Activated B cell treated with CpG ODN at 0.5 μM for 24 hours (primary cell): ENCODE data around the gene GNB1. TPM values are rescaled to one million over a fixed set of nuclear protein-coding genes. Genes with fewer than 3 reads are reported as not detected.
A peak's percentile ranks its signal among the peaks of the same experiment; 100 is the strongest.

Source experiments
- ATAC-seq: fragments of 200-7000 bp; cut with Tn5 transposase; one replicate; pipeline ENCODE4 v1.10.0; 2021; ENCODE audit warnings: low read depth, mild to moderate bottlenecking, moderate library complexity
- CTCF ChIA-PET: fragments of 350-600 bp; sonication (Branson Sonifier 250); formaldehyde crosslinking; loops from one replicate; lab custom pipeline; 2021; ENCODE audit warnings: antibody characterized with exemption; lab: Charles Lee
- POLR2A ChIA-PET: fragments of 350-600 bp; sonication (Branson Sonifier 250); formaldehyde crosslinking; loops from one replicate; lab custom pipeline; 2021; ENCODE audit warnings: antibody characterized with exemption; lab: Charles Lee
- DNase-seq: peaks from one replicate; pipeline ENCODE4 v3.0.0; 2022
- H3K27ac Mint-ChIP-seq: one replicate; pipeline ENCODE4 v1.8.0; 2020; ENCODE audit warnings: mixed read lengths
- H3K27me3 Mint-ChIP-seq: one replicate; pipeline ENCODE4 v1.8.0; 2021; ENCODE audit warnings: mixed read lengths
- H3K36me3 Mint-ChIP-seq: one replicate; pipeline ENCODE4 v1.8.0; 2021; ENCODE audit warnings: low read depth, mixed read lengths
- H3K4me1 Mint-ChIP-seq: one replicate; pipeline ENCODE4 v1.8.0; 2021; ENCODE audit warnings: mixed read lengths
- H3K4me3 Mint-ChIP-seq: one replicate; pipeline ENCODE4 v1.8.0; 2020; ENCODE audit warnings: mild to moderate bottlenecking, mixed read lengths
- H3K9me3 Mint-ChIP-seq: one replicate; pipeline ENCODE4 v1.8.0; 2020; ENCODE audit warnings: mixed read lengths
- CTCF ChIP-seq: fragments of 200-600 bp; IDR thresholded peaks from one replicate; pipeline ENCODE4 v1.8.0; 2022; ENCODE audit warnings: antibody characterized with exemption, mild to moderate bottlenecking
- intact Hi-C: fragments of 100-400 bp; cut with micrococcal nuclease; formaldehyde crosslinking; loops from one replicate; pipeline ENCODE4 v1.15.1; 2024
- total RNA-seq: library from RNA; stranded (reverse); gene quantifications from 2 replicates; pipeline ENCODE4 v1.2.3, GENCODE V29; 2022

GNB1 gene
- total RNA-seq, 1 donor from 2014 or later, result 302 TPM

DNA sequence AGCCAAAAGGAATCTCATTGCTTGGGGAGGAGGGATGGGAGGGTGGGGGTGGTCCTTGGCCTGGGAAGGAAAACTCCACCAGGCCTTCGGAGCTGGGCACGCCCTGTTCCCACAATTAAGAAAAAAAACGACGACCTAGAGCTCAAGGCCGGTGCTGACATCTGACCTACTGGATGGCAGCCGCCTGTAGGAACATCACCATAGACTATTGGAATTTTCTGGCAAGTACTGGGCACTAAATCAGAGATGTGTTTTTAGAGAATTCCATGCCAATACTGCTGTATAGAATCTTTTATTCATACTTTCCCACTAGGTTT is 113.3 kb downstream of the GNB1 start:
- Mint-ChIP-seq H3K4me3 (peak overlapping the region; percentile 85), H3K27me3 (no peaks in the 10 kb centered on the region), H3K9me3 (no peaks in the 10 kb centered on the region), H3K36me3 (peaks cover 12% of the 10 kb centered on the region), H3K4me1 (peaks cover 71% of the 10 kb centered on the region), H3K27ac (peak overlapping the region; percentile 86)
- POLR2A ChIA-PET, result interaction anchor here (0.6 to 1.3 kb wide), 7 partner anchors 18 to 379 kb away, joined by 3 to 13 read pairs (median 4); partner anchors contain the start of genes ATAD3A and CCNL2
- CTCF ChIA-PET, result interaction anchor here (0.8 to 1.5 kb wide), 2 partner anchors 99 to 131 kb away, joined by 4 read pairs; no protein-coding TSS in a partner anchor
- no peak for TF ChIP-seq CTCF
- no peak for ATAC-seq
- no peak for DNase-seq
- intact Hi-C loops, result loop anchor here (5.0 to 10.0 kb wide), 4 partner anchors 55 to 807 kb away; partner anchors contain the start of genes ATAD3A and PRXL2B

- POLR2A ChIA-PET, result interaction anchor here (0.5 to 1.4 kb wide), 11 partner anchors 11 to 809 kb away, joined by 3 to 13 read pairs (median 5); partner anchors contain the start of genes ATAD3A and CCNL2
- DNase-seq, result no peak
- Mint-ChIP-seq H3K27ac (peak overlapping the region; percentile 86), H3K9me3 (no peaks in the 10 kb centered on the region), H3K27me3 (no peaks in the 10 kb centered on the region), H3K4me1 (peaks cover 66% of the 10 kb centered on the region), H3K4me3 (peak overlapping the region; percentile 85), H3K36me3 (peaks cover 16% of the 10 kb centered on the region)
- ATAC-seq, result no peak
- intact Hi-C loops, result loop anchor here (5.0 to 10.0 kb wide), 4 partner anchors 55 to 808 kb away; partner anchors contain the start of genes ATAD3A and PRXL2B
- CTCF ChIA-PET, result interaction anchor here (0.8 to 1.6 kb wide), 4 partner anchors 12 to 132 kb away, joined by 4 to 5 read pairs (median 4); no protein-coding TSS in a partner anchor
- TF ChIP-seq CTCF, result no peak
Measured at GRCh38 chr1:1776672-1777582, 114.0 kb downstream of the GNB1 start.

DNA sequence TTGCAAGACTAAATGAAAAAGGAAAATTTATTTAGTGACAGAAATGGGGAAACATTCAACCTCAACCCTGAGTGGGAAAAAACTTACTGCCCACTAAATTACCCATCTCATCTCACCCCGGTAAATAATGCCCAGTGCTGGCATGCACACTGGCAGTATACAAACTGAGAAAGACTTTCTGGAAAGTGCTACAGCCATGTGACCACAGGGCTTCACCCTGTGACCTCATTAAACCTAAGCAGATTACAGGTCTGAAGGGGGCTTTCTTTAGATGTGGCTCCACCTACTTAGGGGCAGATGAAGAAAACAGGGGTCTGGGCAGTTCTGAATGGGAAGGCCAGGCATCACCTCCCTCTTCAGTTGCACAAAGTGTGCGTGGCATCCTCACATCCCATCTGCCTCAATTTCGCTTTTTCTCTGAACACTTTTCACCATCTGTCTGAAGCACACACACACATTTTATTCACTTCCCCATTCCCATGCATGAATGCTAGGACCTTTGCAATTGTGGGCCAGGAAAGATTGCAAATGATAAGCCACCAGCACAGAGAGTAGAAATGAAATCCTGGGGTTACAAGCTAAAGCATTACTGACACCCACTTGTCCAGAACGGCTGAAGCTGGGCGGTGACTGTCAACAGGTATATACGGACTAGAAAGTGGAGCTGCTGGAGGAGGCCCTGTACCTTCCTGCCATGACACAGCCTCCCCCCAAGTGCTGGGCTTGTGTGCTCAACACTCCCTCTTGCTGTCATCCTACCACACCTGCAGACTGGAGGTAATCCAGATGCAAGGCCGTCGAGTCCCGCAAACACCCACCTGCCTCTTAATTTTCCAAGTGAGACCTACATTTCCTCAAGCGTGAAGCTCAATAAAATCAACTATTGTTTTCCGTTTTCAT is 115.3 kb downstream of the GNB1 start:
- Mint-ChIP-seq H3K27ac (peak overlapping the region; percentile 86), H3K4me3 (peak overlapping the region; percentile 46), H3K27me3 (no peaks in the 10 kb centered on the region), H3K4me1 (peaks cover 58% of the 10 kb centered on the region), H3K36me3 (peaks cover 25% of the 10 kb centered on the region), H3K9me3 (peaks cover 4% of the 10 kb centered on the region)
- CTCF ChIA-PET, result interaction anchor here (0.7 to 1.6 kb wide), 4 partner anchors 14 to 126 kb away, joined by 3 to 5 read pairs (median 4); no protein-coding TSS in a partner anchor
- intact Hi-C loops, result loop anchor here (5.0 to 10.0 kb wide), 4 partner anchors 57 to 809 kb away; partner anchors contain the start of genes ATAD3A and PRXL2B
- POLR2A ChIA-PET, result interaction anchor here (0.8 to 1.4 kb wide), 4 partner anchors 27 to 144 kb away, joined by 3 to 10 read pairs (median 4); no protein-coding TSS in a partner anchor
- no peak for DNase-seq
- TF ChIP-seq CTCF, result no peak
- ATAC-seq, result no peak

- ATAC-seq (no peak), DNase-seq (no peak)
- intact Hi-C loops, result loop anchor here (10.0 kb wide), 1 partner anchor 811 kb away; the partner anchor contains the start of gene PRXL2B
- H3K9me3 Mint-ChIP-seq, result peaks cover 4% of the 10 kb centered on the region
- POLR2A ChIA-PET, result no interaction called here
- peaks cover 33% of the 10 kb centered on the region for H3K36me3 Mint-ChIP-seq
- H3K27ac Mint-ChIP-seq, result no peak overlapping the region
- H3K4me1 Mint-ChIP-seq, result peaks cover 41% of the 10 kb centered on the region
- CTCF ChIA-PET, result interaction anchor here (1.9 kb wide), 1 partner anchor 132 kb away, joined by 4 read pairs; no protein-coding TSS in a partner anchor
- H3K4me3 Mint-ChIP-seq, result no peak overlapping the region
- no peaks in the 10 kb centered on the region for H3K27me3 Mint-ChIP-seq
- no peak for TF ChIP-seq CTCF
Measured at GRCh38 chr1:1773874-1774273, 117.0 kb downstream of the GNB1 start.
